GM12891 (cell line): ENCODE results near the gene ZNF431.

Source experiments
- PAX5 ChIP-seq: IDR thresholded peaks from 2 replicates; pipeline ENCODE4 v1.6.1; 2011; ENCODE audit warnings: low read length, moderate library complexity, mild to moderate bottlenecking; ENCODE audit not compliant: insufficient read depth, severe bottlenecking
- POLR2A ChIP-seq: IDR thresholded peaks from 2 replicates; pipeline ENCODE4 v1.6.1; 2011; ENCODE audit warnings: low read depth, low read length, control low read depth
- POLR2AphosphoS5 ChIP-seq: IDR thresholded peaks from 2 replicates; pipeline ENCODE4 v1.6.1; 2011; ENCODE audit warnings: low read depth, low read length, control low read depth
- POU2F2 ChIP-seq: IDR thresholded peaks from 2 replicates; pipeline ENCODE4 v1.6.1; 2011; ENCODE audit warnings: low read depth, mild to moderate bottlenecking, control low read depth, low read length, moderate library complexity
- SPI1 ChIP-seq: IDR thresholded peaks from 2 replicates; pipeline ENCODE4 v1.6.1; 2011; ENCODE audit warnings: low read depth, low read length, control low read depth
- TAF1 ChIP-seq: IDR thresholded peaks from 2 replicates; pipeline ENCODE4 v1.6.1; 2011; ENCODE audit warnings: low read depth, low read length, control low read depth

- no peak for TF ChIP-seq POLR2AphosphoS5
- no peak for TF ChIP-seq POLR2A
- TF ChIP-seq PAX5 = no peak
- TF ChIP-seq POU2F2 = no peak
- TF ChIP-seq TAF1 = no peak
- no peak for TF ChIP-seq SPI1
Observed at GRCh38 chr19:21143854-21144253, 2.0 kb downstream of the ZNF431 start.
